GM19193 (cell line): Measurements from ENCODE around the gene KCNIP4.

Experiments used
- POLR2A ChIP-seq: IDR thresholded peaks from 4 replicates; pipeline ENCODE4 v1.6.1; 2011; ENCODE audit not compliant: insufficient read depth, insufficient read length; ENCODE audit errors: extremely low read depth

Gene KCNIP4

DNA sequence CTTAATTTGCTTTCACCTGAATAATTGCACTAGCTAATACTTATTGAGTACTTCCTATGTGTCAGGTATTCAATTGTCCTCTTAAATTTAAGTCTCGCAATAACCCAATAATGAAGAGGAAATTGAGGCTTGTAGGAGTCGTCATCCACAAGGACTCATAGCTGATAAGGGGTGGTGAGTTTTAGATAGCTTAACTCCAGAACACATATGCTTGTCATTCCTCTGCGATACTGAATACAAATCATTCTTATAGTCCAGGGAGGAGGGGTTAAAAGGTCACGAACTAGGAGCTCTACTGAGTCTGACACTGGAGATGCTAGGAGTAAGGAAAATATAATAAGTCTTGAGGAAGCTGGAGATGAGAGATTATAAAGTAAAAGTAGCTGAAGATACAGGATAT, 1249.8 kb downstream of the KCNIP4 start:
- no peak for TF ChIP-seq POLR2A

DNA sequence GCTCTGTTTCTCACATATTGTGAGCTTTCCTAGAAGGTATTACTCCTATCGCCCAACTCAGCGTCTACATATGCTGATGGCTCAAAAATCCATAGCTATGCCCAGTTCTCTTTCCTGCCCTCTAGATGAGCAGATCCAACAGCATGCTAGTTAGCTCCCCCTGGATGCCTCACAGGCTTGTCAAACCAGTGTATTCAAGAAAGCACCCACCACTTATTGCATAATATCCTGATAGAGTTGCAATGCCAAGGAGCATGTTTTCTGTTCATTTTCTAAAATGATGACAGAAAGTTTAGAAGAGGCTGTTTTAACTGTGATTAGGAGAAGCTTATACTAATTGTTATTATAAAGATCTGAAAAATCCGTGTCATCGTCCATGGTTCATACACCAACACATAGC, 1250.2 kb downstream of the KCNIP4 start:
- TF ChIP-seq POLR2A, result no peak

DNA sequence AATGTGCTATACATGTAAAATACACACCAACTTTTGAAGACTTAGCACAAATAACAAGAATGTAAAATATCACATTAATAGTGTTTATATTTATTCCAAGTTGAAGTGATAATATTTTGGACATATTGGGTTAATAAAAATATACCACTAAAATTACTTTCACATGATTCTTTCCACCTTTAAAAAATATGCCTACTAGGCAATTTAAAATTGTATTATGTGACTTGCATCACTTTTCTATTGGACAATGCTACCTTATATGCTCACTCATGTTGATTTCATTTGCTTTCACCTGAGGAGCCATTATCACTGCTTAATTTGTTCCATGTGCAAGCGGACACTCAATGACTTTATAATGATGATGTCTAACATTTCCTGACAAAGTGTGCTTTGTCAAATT, 1251.8 kb downstream of the KCNIP4 start:
- TF ChIP-seq POLR2A, result no peak

DNA sequence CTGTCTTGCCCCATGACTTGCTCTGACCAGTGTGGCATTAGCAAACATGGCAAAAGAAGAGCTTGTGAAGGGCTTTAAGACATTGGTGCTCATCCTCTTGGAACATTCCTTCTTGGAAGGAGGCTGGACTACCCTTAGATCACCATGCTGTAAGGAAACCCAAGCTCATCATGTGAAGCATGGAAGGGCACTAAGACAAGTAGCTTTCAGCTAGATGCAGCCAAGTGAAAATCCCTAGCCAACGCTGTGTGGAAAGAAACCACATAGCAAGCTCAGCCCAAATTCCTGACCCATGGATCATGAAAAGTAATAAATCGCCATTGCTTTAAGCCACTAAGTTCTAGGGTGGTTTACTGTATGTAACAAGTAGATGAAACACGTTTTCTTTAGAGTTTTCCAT, 1260.7 kb downstream of the KCNIP4 start:
- no peak for TF ChIP-seq POLR2A

DNA sequence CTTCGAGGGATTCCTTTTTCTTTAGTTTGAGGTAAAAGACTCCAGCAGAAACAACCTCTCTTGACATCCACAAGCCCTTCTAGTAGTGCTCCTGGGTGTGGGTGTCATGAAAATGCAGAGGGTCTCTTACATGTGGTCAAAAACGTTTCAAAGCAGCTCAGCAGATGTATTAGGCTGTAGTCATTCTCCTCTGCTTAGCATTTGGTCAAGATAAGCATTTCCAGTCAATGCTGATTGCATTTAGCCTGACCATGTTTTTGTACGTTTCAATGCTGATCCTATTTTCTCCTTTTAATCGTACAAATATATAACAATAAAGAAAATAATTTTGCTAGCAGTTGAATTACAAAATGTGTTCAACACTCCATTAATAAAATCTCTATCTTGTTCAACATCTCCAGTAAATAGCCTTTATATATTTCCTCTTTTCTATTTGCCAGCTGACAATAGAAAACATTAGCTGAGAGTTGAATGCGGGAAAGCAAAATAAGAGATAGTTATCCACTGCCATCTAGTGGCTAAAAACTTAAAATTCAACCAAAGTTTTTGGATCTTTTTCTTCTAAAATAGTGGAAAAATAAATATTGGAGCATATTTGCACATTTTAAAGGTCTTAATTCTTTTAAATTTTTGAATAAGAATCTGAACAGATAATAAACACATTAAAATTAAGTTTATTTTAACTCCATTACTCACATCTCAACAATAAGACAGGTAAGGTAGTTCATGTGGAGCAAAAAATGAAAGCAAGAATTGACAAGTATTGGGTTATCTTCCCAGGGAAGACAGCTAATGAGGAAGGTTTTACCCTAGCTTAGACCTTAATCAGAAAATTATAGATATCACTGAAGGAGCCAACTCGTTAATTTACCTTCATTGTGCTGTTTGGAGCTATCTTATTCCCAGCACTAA, 1263.5 kb downstream of the KCNIP4 start:
- no peak for TF ChIP-seq POLR2A

DNA sequence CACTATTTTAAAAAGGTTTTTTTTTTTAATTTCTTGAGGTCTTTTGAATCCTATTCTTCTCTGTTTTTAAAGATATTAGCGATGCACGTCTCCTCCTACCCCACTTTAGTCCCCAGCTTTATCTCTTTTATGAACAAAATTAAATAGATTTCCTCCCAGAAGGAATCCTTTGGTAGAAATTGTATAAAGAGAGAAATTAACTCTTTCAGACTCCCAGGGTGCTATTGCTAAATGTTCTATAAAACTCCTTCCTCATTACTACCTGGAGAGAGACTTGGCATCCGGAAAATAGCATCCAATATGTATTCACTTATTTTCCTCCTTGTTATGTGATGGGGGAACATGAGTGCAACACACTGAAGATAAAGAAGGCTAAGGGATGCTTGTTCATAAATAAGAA, 1264.8 kb downstream of the KCNIP4 start:
- no peak for TF ChIP-seq POLR2A

DNA sequence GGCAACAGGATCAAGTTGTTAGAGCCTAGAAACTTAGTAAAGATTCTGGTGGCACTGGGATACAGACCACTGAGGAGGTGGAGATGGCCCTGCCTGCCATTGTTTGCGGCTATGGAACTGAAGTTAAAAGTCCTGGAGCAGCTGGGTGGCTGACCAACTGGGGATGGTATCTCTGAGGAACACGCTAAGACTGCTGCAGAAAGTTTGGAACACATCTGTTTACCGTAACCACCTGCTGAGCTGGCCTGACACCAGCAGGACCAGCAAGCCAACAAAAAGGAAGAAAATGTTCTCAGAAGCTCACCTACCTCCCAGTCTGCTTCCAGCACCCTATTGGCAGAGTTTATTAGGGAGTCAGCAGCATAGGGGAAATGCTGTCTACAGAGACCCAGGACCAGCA, 1265.7 kb downstream of the KCNIP4 start:
- TF ChIP-seq POLR2A, result no peak

DNA sequence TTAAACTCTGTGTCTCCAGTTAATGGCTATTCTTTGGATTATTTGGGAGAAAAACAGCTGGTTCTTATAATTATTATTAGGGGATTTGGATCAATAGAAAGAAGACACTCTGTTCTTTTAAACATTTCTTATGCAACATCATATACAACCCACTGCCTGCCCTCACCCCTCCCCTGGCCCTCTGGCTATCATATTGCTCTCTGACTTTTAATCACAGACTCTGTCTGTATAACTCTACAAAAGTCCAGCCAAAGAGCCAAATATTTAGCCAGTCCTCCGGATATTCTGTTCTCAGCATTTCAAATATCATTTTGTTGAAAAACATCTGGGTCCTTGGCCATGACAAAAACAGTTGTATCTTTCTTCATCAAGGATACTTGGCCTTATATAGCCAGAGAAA, 1267.3 kb downstream of the KCNIP4 start:
- TF ChIP-seq POLR2A, result no peak

DNA sequence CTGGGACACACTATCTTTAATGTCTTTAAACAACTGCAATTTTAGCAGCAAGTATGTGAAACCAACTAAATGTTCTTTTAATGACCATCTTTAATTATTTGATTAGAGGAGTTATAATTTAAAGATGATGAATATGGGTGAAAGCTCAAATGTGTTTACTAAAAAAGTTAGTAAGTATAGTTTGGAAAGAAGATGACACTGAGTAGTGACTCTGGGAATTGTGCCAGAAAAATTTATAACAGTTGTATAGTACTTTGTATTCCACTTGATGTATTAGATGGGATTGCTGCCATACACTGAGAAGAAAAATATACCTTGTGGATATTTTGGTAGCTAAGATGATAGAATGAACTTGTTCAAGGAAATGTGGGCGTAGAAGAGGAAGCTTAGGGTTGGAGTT, 1267.8 kb downstream of the KCNIP4 start:
- no peak for TF ChIP-seq POLR2A

DNA sequence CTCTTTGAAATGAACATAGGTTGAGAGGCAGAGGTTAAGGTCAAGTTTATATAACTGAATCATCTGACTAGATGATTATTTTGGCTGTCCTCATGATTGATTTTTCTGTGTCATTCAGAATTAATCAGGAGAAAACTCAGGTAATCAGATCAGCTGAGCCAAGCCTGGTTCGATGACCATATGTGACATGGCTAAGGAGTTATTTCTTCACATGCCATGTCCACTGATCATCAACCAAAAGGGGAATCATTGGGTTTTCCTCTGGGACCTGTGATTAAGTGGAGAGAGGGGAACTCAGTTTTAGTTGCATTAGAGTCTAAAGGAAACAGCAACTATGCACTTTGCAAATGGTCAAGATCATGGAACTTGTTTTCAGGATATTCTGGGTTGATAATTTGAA, 1268.6 kb downstream of the KCNIP4 start:
- TF ChIP-seq POLR2A, result no peak
